Body of pancreas (tissue), 4 donors: ENCODE measurements around the gene OR8H2. TPM values are rescaled to one million over a fixed set of nuclear protein-coding genes. Genes with fewer than 3 reads are reported as not detected.
"Not testable (repeated sequence)": the region's sequence is repeated elsewhere in the genome, so short reads cannot be mapped to it uniquely, and the experiment has no call there.

Source experiments
- ATAC-seq: fragments of 150-250 bp; one replicate; pipeline ENCODE4 v1.9.1; 2016
- DNase-seq, 4 donors: peaks; one replicate each; pipeline ENCODE4 v3.0.0-alpha.2; 2019
- H3K27ac ChIP-seq, 4 donors: fragments of 200-600 bp; sonication (generic); 1 replicate in 3 of 4; 2 replicates in 1 of 4; pipeline versions ENCODE4 v1.5.1 to v1.6.1; 2016 to 2019; ENCODE audit warnings: mild to moderate bottlenecking in 1 of 4, mixed read lengths in 1 of 4, moderate library complexity in 1 of 4
- H3K27me3 ChIP-seq, 2 donors: fragments of 200-600 bp; sonication (generic); one replicate each; pipeline ENCODE4 v1.6.0; 2016; ENCODE audit warnings: mild to moderate bottlenecking in 1 of 2
- H3K36me3 ChIP-seq, 2 donors: fragments of 200-600 bp; sonication (generic); replicated peaks in 1 of 2; 2 replicates each; pipeline ENCODE4 v1.5.1; 2016; ENCODE audit warnings: low read depth in 2 of 2; ENCODE audit not compliant: insufficient read depth in 1 of 2
- H3K4me1 ChIP-seq: fragments of 200-600 bp; sonication (generic); one replicate; pipeline ENCODE4 v1.6.0; 2016
- H3K4me3 ChIP-seq, 2 donors: fragments of 200-600 bp; sonication (generic); 1 replicate in 1 of 2; 2 replicates in 1 of 2; pipeline ENCODE4 v1.5.1; 2016 to 2019
- H3K9me3 ChIP-seq, 3 donors: fragments of 200-600 bp; sonication (generic); 1 replicate in 2 of 3; 2 replicates in 1 of 3; pipeline ENCODE4 v1.5.1; 2016
- CTCF ChIP-seq, 7 experiments: fragments of 450-650 bp in 4 of 7; fragments of 200-600 bp in 3 of 7; sonication (generic) in 3 of 7; IDR thresholded peaks; one replicate each; pipeline ENCODE4 v1.5.1; 2016 to 2019; ENCODE audit warnings: antibody characterized with exemption in 7 of 7
- POLR2A ChIP-seq, 3 donors: fragments of 450-650 bp; IDR thresholded peaks; one replicate each; pipeline ENCODE4 v1.6.1; 2016; ENCODE audit warnings: antibody characterized with exemption in 3 of 3, mild to moderate bottlenecking in 2 of 3
- WGBS, 2 donors: methylation state at CpG; one replicate each; pipeline ENCODE4 v1.1.5; 2017; 5-methylcytosine and 5-hydroxymethylcytosine counted together
- intact Hi-C: fragments of 100-400 bp; cut with DNase I; formaldehyde crosslinking; loops from one replicate; pipeline ENCODE4 v1.15.1; 2023
- total RNA-seq, 2 donors: library from RNA; depleted of rRNA; stranded (reverse); fragments of >200 nt; gene quantifications; one replicate each; pipeline ENCODE4 v1.1.0, GENCODE V29; 2016

OR8H2 gene
- not detected for total RNA-seq

DNA sequence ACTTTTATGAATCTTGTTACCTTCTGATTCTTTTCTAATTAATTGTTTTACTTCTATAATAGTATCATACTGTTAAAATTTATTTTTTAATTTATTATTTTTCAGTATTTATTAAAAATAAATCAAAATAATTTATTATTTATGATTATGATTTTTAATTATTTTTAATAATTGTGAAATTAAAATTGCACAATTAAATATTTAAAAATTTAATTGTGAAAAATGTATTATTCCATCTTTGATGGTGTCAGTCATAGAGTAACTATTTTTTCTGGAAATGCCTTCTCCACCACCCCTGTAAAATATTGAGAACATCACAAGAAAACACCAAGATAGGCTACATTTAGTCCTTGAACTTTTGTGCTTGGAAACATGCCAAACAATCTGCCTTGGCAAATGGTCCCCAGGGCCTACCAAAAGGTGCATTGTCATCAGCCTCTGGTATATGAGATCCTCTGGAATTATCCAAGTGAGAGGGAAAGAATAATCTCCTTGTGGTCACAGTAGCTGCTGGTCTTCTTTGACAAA, at the start of gene OR8H2:
Gene OR8H2 (plus strand): TSS at position 478 of the 528 bp plus-strand sequence. CDS start 1,356 bp downstream, outside the sequence.
- intact Hi-C loops, result no loop called here
- Histone ChIP-seq H3K27me3 (no peaks in the 10 kb centered on the region), H3K4me1 (no peaks in the 10 kb centered on the region), H3K9me3 (no peaks in the 10 kb centered on the region), H3K27ac (no peak within 1 kb of the TSS), H3K4me3 (no peak within 1 kb of the TSS), H3K36me3 (no peaks in the 10 kb centered on the region)
- ATAC-seq, result no peak
- TF ChIP-seq CTCF (IDR thresholded peaks at IDR 0.05), result no peak
- no peak for TF ChIP-seq POLR2A (IDR thresholded peaks at IDR 0.05)
- no peak for DNase-seq

DNA sequence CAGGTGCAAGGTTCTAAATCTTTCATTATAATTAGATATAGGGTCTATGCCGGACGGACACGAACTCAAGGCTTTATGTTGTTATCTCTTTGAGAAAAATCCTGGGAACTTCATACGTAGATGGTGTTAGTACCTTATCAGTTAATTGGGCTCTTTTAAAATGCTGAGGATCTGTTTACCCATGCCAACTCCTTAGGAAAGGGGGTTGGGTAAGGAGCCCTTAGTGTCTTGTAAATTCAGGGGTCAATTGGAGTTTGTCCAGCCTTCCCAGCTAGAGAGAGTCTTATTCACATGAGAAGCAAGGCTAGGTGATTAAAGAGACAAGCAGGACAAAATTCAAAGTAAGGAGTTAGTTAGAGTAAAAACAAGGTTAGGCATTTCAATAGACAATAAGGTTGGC, 47.1 kb upstream of the OR8H2 start:
- H3K36me3 ChIP-seq, H3K27me3 ChIP-seq, intact Hi-C loops, H3K9me3 ChIP-seq, H3K27ac ChIP-seq, ATAC-seq, DNase-seq, H3K4me1 ChIP-seq, H3K4me3 ChIP-seq: not testable (repeated sequence)
- WGBS, 2 donors, result 21 to 43% methylated on average over 4 of the region's 4 CpGs

GRCh38 chr11:56057661-56058237, 45.7 kb upstream of the OR8H2 start:
- H3K9me3 ChIP-seq, H3K4me3 ChIP-seq, ATAC-seq, H3K27me3 ChIP-seq, H3K4me1 ChIP-seq, intact Hi-C loops, H3K27ac ChIP-seq, H3K36me3 ChIP-seq, DNase-seq: not testable (repeated sequence)
- WGBS, 2 donors, result 42 to 44% methylated on average over 7 of the region's 7 CpGs

DNA sequence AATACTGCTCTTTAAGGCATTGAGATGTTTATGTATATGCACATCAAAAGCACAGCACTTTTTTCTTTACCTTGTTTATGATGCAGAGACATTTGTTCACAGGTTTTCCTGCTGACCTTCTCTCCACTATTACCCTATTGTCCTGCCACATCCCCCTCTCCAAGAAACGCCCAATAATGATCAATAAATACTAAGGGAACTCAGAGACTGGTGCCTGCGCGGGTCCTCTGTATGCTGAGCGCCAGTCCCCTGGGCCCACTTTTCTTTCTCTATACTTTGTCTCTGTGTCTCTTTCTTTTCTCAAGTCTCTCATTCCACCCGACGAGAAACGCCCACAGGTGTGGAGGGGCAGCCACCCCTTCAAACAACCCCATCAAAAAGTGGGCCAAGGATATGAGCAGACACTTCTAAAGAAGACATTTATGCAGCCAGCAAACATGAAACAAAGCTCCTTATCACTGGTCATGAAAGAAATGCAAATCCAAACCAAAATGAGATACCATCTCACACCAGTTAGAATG, 45.2 kb upstream of the OR8H2 start:
- H3K9me3 ChIP-seq, intact Hi-C loops, DNase-seq, H3K27me3 ChIP-seq, H3K4me1 ChIP-seq, H3K4me3 ChIP-seq, H3K36me3 ChIP-seq, ATAC-seq, H3K27ac ChIP-seq: not testable (repeated sequence)
- WGBS, 2 donors, result 71 to 77% methylated on average over 7 of the region's 7 CpGs

- Histone ChIP-seq H3K36me3 (no peaks in the 10 kb centered on the region), H3K4me1 (no peaks in the 10 kb centered on the region), H3K27me3 (no peaks in the 10 kb centered on the region), H3K4me3 (no peak overlapping the region), H3K9me3 (no peaks in the 10 kb centered on the region), H3K27ac (no peak overlapping the region)
- DNase-seq, result no peak
- no peak for TF ChIP-seq POLR2A (IDR thresholded peaks at IDR 0.05)
- no peak for TF ChIP-seq CTCF (IDR thresholded peaks at IDR 0.05)
- intact Hi-C loops, result no loop called here
- WGBS, 2 donors, result 46% methylated on average over 2 of the region's 2 CpGs
- ATAC-seq, result no peak
These were observed 36.5 kb upstream of the OR8H2 start for GRCh38 chr11:56066980-56067379.

GRCh38 chr11:56089697-56090096, 13.8 kb upstream of the OR8H2 start:
- no peaks in the 10 kb centered on the region for H3K4me1 ChIP-seq
- no peak overlapping the region for H3K4me3 ChIP-seq
- no peaks in the 10 kb centered on the region for H3K27me3 ChIP-seq
- intact Hi-C loops, result no loop called here
- no peak for DNase-seq
- no peaks in the 10 kb centered on the region for H3K9me3 ChIP-seq
- H3K36me3 ChIP-seq, result no peaks in the 10 kb centered on the region
- 17 to 27% methylated on average over 3 of the region's 3 CpGs for WGBS, 2 donors
- peak in 2 of 7 experiments; percentile 23 to 33 for TF ChIP-seq CTCF (IDR thresholded peaks at IDR 0.05)
- no peak for TF ChIP-seq POLR2A (IDR thresholded peaks at IDR 0.05)
- ATAC-seq, result no peak
- no peak overlapping the region for H3K27ac ChIP-seq
